ENCODE data around the gene SAG. TPM values are rescaled to one million over a fixed set of nuclear protein-coding genes. Genes with fewer than 3 reads are reported as not detected.

Gene SAG
- total and polyA plus RNA-seq, 2 of the 13 experiments (the other 11 are each of a cell fraction or from before 2014, with no cell fraction given), result not detected

GRCh38 chr2:233387667-233388528 lies 80.3 kb downstream of the SAG start (continued):
- TF ChIP-seq UBTF (CRISPR knock-in tag; IDR thresholded peaks at IDR 0.05), result no peak
- TF ChIP-seq MEIS1 (CRISPR knock-in tag; IDR thresholded peaks at IDR 0.05; ENCODE audit: borderline replicate concordance), result no peak
- TF ChIP-seq ZZZ3 (CRISPR knock-in tag; IDR thresholded peaks at IDR 0.05; ENCODE audit: borderline replicate concordance), result no peak
- TF ChIP-seq SOX5 (CRISPR knock-in tag; IDR thresholded peaks at IDR 0.05; ENCODE audit: borderline replicate concordance), result peak; percentile 73; the same call in 1 of the 2 replicates
- TF ChIP-seq ZNF296 (CRISPR knock-in tag; conservative IDR thresholded peaks at IDR 0.05), result no peak
- TF ChIP-seq ZSCAN21 (CRISPR knock-in tag; IDR thresholded peaks at IDR 0.05; ENCODE audit: borderline replicate concordance), result no peak
- no peak for TF ChIP-seq GRHL1 (CRISPR knock-in tag; conservative IDR thresholded peaks at IDR 0.05)
- no peak for TF ChIP-seq GATA4 (IDR thresholded peaks at IDR 0.05; ENCODE audit: borderline replicate concordance, low read depth)
- TF ChIP-seq, protein P1, sequence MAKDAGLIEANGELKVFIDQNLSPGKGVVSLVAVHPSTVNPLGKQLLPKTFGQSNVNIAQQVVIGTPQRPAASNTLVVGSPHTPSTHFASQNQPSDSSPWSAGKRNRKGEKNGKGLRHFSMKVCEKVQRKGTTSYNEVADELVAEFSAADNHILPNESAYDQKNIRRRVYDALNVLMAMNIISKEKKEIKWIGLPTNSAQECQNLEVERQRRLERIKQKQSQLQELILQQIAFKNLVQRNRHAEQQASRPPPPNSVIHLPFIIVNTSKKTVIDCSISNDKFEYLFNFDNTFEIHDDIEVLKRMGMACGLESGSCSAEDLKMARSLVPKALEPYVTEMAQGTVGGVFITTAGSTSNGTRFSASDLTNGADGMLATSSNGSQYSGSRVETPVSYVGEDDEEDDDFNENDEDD (CRISPR knock-in tag; IDR thresholded peaks at IDR 0.05; ENCODE audit: borderline replicate concordance), result peak; percentile 62; the same call in 1 of the 2 replicates
- no peak for TF ChIP-seq ATF1 (CRISPR knock-in tag; IDR thresholded peaks at IDR 0.05)
- no peak for TF ChIP-seq SETDB1 (CRISPR knock-in tag; IDR thresholded peaks at IDR 0.05; ENCODE audit: borderline replicate concordance)
- TF ChIP-seq ZIK1 (CRISPR knock-in tag; IDR thresholded peaks at IDR 0.05; ENCODE audit: borderline replicate concordance, low read depth), result peak; percentile 20; the same call in 1 of the 2 replicates
- TF ChIP-seq NFKBIZ (CRISPR knock-in tag; IDR thresholded peaks at IDR 0.05), result peak; percentile 74; the same call in 1 of the 2 replicates
- TF ChIP-seq ZMYM3 (CRISPR knock-in tag; IDR thresholded peaks at IDR 0.05), result peak; percentile 84
- TF ChIP-seq, protein P2, sequence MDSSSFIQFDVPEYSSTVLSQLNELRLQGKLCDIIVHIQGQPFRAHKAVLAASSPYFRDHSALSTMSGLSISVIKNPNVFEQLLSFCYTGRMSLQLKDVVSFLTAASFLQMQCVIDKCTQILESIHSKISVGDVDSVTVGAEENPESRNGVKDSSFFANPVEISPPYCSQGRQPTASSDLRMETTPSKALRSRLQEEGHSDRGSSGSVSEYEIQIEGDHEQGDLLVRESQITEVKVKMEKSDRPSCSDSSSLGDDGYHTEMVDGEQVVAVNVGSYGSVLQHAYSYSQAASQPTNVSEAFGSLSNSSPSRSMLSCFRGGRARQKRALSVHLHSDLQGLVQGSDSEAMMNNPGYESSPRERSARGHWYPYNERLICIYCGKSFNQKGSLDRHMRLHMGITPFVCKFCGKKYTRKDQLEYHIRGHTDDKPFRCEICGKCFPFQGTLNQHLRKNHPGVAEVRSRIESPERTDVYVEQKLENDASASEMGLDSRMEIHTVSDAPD (CRISPR knock-in tag; IDR thresholded peaks at IDR 0.05), result peak; percentile 72; the same call in 1 of the 2 replicates
- peak; percentile 87 for TF ChIP-seq ZMYM4 (CRISPR knock-in tag; IDR thresholded peaks at IDR 0.05)
- no peak for TF ChIP-seq SP4 (CRISPR knock-in tag; IDR thresholded peaks at IDR 0.05)
- TF ChIP-seq, protein P3, sequence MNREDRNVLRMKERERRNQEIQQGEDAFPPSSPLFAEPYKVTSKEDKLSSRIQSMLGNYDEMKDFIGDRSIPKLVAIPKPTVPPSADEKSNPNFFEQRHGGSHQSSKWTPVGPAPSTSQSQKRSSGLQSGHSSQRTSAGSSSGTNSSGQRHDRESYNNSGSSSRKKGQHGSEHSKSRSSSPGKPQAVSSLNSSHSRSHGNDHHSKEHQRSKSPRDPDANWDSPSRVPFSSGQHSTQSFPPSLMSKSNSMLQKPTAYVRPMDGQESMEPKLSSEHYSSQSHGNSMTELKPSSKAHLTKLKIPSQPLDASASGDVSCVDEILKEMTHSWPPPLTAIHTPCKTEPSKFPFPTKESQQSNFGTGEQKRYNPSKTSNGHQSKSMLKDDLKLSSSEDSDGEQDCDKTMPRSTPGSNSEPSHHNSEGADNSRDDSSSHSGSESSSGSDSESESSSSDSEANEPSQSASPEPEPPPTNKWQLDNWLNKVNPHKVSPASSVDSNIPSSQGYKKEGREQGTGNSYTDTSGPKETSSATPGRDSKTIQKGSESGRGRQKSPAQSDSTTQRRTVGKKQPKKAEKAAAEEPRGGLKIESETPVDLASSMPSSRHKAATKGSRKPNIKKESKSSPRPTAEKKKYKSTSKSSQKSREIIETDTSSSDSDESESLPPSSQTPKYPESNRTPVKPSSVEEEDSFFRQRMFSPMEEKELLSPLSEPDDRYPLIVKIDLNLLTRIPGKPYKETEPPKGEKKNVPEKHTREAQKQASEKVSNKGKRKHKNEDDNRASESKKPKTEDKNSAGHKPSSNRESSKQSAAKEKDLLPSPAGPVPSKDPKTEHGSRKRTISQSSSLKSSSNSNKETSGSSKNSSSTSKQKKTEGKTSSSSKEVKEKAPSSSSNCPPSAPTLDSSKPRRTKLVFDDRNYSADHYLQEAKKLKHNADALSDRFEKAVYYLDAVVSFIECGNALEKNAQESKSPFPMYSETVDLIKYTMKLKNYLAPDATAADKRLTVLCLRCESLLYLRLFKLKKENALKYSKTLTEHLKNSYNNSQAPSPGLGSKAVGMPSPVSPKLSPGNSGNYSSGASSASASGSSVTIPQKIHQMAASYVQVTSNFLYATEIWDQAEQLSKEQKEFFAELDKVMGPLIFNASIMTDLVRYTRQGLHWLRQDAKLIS (CRISPR knock-in tag; IDR thresholded peaks at IDR 0.05), result no peak
